Measurements from ENCODE around the gene SLC24A3. TPM values are rescaled to one million over a fixed set of nuclear protein-coding genes. Genes with fewer than 3 reads are reported as not detected.

The SLC24A3 gene
- total RNA-seq, 2 experiments from 2014 or later = not detected

- H3K9me2 ChIP-seq (ENCODE audit: insufficient read depth, low read length) = no peaks in the 10 kb centered on the region
- CTCF ChIA-PET (ENCODE audit: unreplicated experiment) = no interaction called here
- H3K4me1 ChIP-seq (ENCODE audit: insufficient read depth, low read length, poor library complexity, severe bottlenecking) = no peaks in the 10 kb centered on the region
- no peaks in the 10 kb centered on the region for H3K36me3 ChIP-seq (ENCODE audit: insufficient read depth, low read length)
- no peak overlapping the region for H3K4me3 ChIP-seq (ENCODE audit: low read depth, low read length, poor library complexity, severe bottlenecking)
- H3K9me3 ChIP-seq (ENCODE audit: low read length) = no peaks in the 10 kb centered on the region
- no peaks in the 10 kb centered on the region for H3K79me2 ChIP-seq (ENCODE audit: insufficient read depth, low read depth, low read length)
- POLR2A ChIA-PET = no interaction called here
- no peak for DNase-seq (ENCODE audit: low spot score)
- no peak for TF ChIP-seq EZH2phosphoT487 (IDR thresholded peaks at IDR 0.05; ENCODE audit: borderline replicate concordance, low read depth, low read length)
- TF ChIP-seq CTCF (conservative IDR thresholded peaks at IDR 0.05; ENCODE audit: low read length) = no peak
- no peak overlapping the region for H2AFZ ChIP-seq (ENCODE audit: low read length)
- no TSS peak for BruUV-seq (replicated peaks)
- intact Hi-C loops (cut with micrococcal nuclease; ENCODE audit: unreplicated experiment) = no loop called here
- H3K4me2 ChIP-seq (ENCODE audit: low read length) = no peak overlapping the region
- no peak overlapping the region for H3K27ac ChIP-seq (ENCODE audit: low read depth, low read length, poor library complexity, severe bottlenecking)
- no peaks in the 10 kb centered on the region for H4K20me1 ChIP-seq (ENCODE audit: insufficient read depth, low read length)
These were observed 307.0 kb downstream of the SLC24A3 start for GRCh38 chr20:19519466-19519865.

- intact Hi-C loops (cut with micrococcal nuclease; ENCODE audit: unreplicated experiment) = no loop called here
- H3K79me2 ChIP-seq (ENCODE audit: insufficient read depth, low read depth, low read length) = no peaks in the 10 kb centered on the region
- no peak overlapping the region for H3K27ac ChIP-seq (ENCODE audit: low read depth, low read length, poor library complexity, severe bottlenecking)
- H3K4me3 ChIP-seq (ENCODE audit: low read depth, low read length, poor library complexity, severe bottlenecking) = no peak overlapping the region
- ChIA-PET POLR2A (no interaction called here), CTCF (ENCODE audit: unreplicated experiment) (no interaction called here)
- no peaks in the 10 kb centered on the region for H3K9me3 ChIP-seq (ENCODE audit: low read length)
- no TSS peak for BruUV-seq (replicated peaks)
- H2AFZ ChIP-seq (ENCODE audit: low read length) = no peak overlapping the region
- H3K9me2 ChIP-seq (ENCODE audit: insufficient read depth, low read length) = no peaks in the 10 kb centered on the region
- H3K36me3 ChIP-seq (ENCODE audit: insufficient read depth, low read length) = no peaks in the 10 kb centered on the region
- H4K20me1 ChIP-seq (ENCODE audit: insufficient read depth, low read length) = no peaks in the 10 kb centered on the region
- TF ChIP-seq EZH2phosphoT487 (IDR thresholded peaks at IDR 0.05; ENCODE audit: borderline replicate concordance, low read depth, low read length) (no peak), CTCF (conservative IDR thresholded peaks at IDR 0.05; ENCODE audit: low read length) (no peak)
- H3K4me1 ChIP-seq (ENCODE audit: insufficient read depth, low read length, poor library complexity, severe bottlenecking) = no peaks in the 10 kb centered on the region
- DNase-seq (ENCODE audit: low spot score) = no peak
- no peak overlapping the region for H3K4me2 ChIP-seq (ENCODE audit: low read length)
These were observed 307.8 kb downstream of the SLC24A3 start for GRCh38 chr20:19520261-19520660.

GRCh38 chr20:19522071-19522801 lies 309.8 kb downstream of the SLC24A3 start:
- ChIA-PET POLR2A (no interaction called here), CTCF (ENCODE audit: unreplicated experiment) (no interaction called here)
- no TSS peak for BruUV-seq (replicated peaks)
- no peaks in the 10 kb centered on the region for H3K9me2 ChIP-seq (ENCODE audit: insufficient read depth, low read length)
- H3K4me3 ChIP-seq (ENCODE audit: low read depth, low read length, poor library complexity, severe bottlenecking) = no peak overlapping the region
- H3K9me3 ChIP-seq (ENCODE audit: low read length) = no peaks in the 10 kb centered on the region
- no peak overlapping the region for H3K4me2 ChIP-seq (ENCODE audit: low read length)
- no peaks in the 10 kb centered on the region for H3K36me3 ChIP-seq (ENCODE audit: insufficient read depth, low read length)
- TF ChIP-seq EZH2phosphoT487 (IDR thresholded peaks at IDR 0.05; ENCODE audit: borderline replicate concordance, low read depth, low read length) = no peak
- no peak for TF ChIP-seq CTCF (conservative IDR thresholded peaks at IDR 0.05; ENCODE audit: low read length)
- intact Hi-C loops (cut with micrococcal nuclease; ENCODE audit: unreplicated experiment) = no loop called here
- no peak for DNase-seq (ENCODE audit: low spot score)
- H3K27ac ChIP-seq (ENCODE audit: low read depth, low read length, poor library complexity, severe bottlenecking) = no peak overlapping the region
- no peaks in the 10 kb centered on the region for H4K20me1 ChIP-seq (ENCODE audit: insufficient read depth, low read length)
- no peaks in the 10 kb centered on the region for H3K79me2 ChIP-seq (ENCODE audit: insufficient read depth, low read depth, low read length)
- no peaks in the 10 kb centered on the region for H3K4me1 ChIP-seq (ENCODE audit: insufficient read depth, low read length, poor library complexity, severe bottlenecking)
- H2AFZ ChIP-seq (ENCODE audit: low read length) = no peak overlapping the region

All from OCI-LY7 (cell line).